Colonic mucosa (tissue), 4 donors: ENCODE measurements around the gene MAP6. TPM values are rescaled to one million over a fixed set of nuclear protein-coding genes. Genes with fewer than 3 reads are reported as not detected.
"Not testable (repeated sequence)": the region's sequence is repeated elsewhere in the genome, so short reads cannot be mapped to it uniquely, and the experiment has no call there.

ENCODE experiments used
- DNase-seq: peaks from one replicate; pipeline ENCODE4 v3.0.0-alpha.2; 2020
- H3K27ac ChIP-seq: fragments of 200-600 bp; one replicate; pipeline ENCODE4 v1.8.0; 2021
- H3K27me3 ChIP-seq: fragments of 200-600 bp; one replicate; pipeline ENCODE4 v1.8.0; 2021
- H3K36me3 ChIP-seq: fragments of 200-600 bp; one replicate; pipeline ENCODE4 v1.8.0; 2021
- H3K4me1 ChIP-seq: fragments of 200-600 bp; one replicate; pipeline ENCODE4 v1.8.0; 2021; ENCODE audit warnings: mild to moderate bottlenecking
- H3K4me3 ChIP-seq: fragments of 200-600 bp; one replicate; pipeline ENCODE4 v1.8.0; 2021
- H3K9ac ChIP-seq, 2 donors: one replicate each; pipeline ENCODE4 v1.7.0; 2013; ENCODE audit warnings: control low read depth in 2 of 2, low read depth in 2 of 2, low read length in 2 of 2
- H3K9me3 ChIP-seq: fragments of 200-600 bp; one replicate; pipeline ENCODE4 v1.8.0; 2021
- intact Hi-C: fragments of 100-400 bp; cut with DNase I; formaldehyde crosslinking; loops from one replicate; pipeline ENCODE4 v1.14.1; 2022
- total RNA-seq, 2 donors: library from RNA; stranded (reverse); fragmentation: NEBNext Ultra II Directional in 1 of 2; extraction: Animal tissue kit (Norgen Biotek cat#: 25700) in 1 of 2; gene quantifications; one replicate each; pipeline ENCODE4 v1.2.1, GENCODE V29; 2021
- TF ChIP-seq, protein P1 (sequence below): fragments of 200-600 bp; IDR thresholded peaks from one replicate; pipeline ENCODE4 v1.8.0; 2022; ENCODE audit warnings: antibody characterized with exemption, mild to moderate bottlenecking
- donor health status: healthy.
- donor health status: DM: no; HTN: no; CAD: no.
- donor health status: DM: no; HTN: no; CAD: no.

The MAP6 gene
- total RNA-seq, 2 donors from 2014 or later: 0.79 to 2.6 TPM

DNA sequence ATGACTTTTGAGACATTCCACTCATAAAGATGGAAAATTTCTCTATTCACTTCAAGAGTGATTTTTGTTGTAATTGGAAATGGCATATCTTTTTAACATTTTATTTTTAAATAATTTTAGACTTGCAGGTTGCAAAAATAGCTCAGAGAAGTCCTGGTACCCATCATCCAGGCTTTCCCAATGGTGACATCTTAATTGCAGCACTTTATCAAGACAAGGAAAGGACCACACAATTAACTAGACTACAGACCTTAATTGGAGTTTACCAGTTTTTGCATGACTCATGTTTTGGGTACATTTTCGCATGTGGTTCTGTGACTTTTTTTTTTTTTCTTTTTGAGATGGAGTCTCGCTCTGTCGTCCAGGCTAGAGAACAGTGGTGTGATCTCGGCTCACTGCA is 23.0 kb upstream of the MAP6 start:
- Histone ChIP-seq H3K9me3 (no peaks in the 10 kb centered on the region), H3K27me3 (no peaks in the 10 kb centered on the region), H3K4me1 (no peaks in the 10 kb centered on the region), H3K4me3 (no peak overlapping the region), H3K9ac (no peak overlapping the region), H3K27ac (no peak overlapping the region), H3K36me3 (no peaks in the 10 kb centered on the region)
- no peak for DNase-seq
- TF ChIP-seq, protein P1, sequence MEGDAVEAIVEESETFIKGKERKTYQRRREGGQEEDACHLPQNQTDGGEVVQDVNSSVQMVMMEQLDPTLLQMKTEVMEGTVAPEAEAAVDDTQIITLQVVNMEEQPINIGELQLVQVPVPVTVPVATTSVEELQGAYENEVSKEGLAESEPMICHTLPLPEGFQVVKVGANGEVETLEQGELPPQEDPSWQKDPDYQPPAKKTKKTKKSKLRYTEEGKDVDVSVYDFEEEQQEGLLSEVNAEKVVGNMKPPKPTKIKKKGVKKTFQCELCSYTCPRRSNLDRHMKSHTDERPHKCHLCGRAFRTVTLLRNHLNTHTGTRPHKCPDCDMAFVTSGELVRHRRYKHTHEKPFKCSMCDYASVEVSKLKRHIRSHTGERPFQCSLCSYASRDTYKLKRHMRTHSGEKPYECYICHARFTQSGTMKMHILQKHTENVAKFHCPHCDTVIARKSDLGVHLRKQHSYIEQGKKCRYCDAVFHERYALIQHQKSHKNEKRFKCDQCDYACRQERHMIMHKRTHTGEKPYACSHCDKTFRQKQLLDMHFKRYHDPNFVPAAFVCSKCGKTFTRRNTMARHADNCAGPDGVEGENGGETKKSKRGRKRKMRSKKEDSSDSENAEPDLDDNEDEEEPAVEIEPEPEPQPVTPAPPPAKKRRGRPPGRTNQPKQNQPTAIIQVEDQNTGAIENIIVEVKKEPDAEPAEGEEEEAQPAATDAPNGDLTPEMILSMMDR: no peak
- intact Hi-C loops: no loop called here

DNA sequence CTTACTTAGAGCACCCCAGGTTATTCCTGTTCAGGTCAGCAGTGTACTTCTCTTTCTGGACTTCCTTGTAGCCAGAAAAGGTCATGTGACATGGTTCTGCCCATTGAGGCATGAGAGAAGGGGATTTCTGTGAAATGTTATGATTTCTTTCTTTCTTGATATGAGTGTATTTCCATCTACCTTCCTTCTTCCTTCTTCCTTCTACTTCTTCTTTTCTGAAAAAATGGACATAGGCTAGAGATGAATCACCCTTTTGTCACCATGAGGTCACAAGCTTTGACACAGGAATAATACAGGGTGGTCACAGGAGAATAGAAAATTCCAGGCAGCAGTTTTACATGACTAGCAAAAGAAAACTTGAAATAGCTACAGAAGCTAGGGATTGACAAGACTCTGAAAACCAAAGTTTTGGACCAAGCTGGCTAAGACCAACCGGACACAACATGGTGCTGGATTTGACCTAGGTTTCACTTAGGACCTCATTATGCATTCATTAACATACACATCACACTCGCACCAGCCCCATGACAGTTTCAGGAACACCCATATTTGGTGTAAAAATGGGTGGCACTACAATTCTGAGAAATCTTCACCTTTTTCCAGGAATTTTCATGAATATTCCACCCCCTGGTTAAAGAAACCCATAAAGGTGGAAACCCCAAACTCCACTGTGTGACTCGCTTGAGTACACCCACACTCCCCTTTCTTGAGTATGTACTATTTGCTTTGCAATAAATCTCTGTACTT is 21.2 kb upstream of the MAP6 start:
- TF ChIP-seq, protein P1: no peak
- intact Hi-C loops: no loop called here

DNA sequence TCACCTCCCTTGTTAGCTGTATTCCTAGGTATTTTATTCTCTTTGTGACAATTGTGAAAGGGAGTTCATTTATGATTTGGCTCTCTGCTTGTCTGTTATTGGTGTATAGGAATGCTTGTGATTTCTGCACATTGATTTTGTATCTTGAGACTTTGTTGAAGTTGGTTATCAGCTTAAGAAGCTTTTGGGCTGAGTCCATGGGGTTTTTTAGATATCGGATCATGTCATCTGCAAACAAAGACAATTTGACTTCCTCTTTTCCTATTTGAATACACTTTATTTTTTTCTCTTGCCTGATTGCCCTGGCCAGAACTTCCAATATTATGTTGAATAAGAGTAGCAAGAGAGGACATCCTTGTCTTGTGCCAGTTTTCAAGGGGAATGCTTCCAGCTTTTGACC is 15.0 kb upstream of the MAP6 start:
- H3K27ac ChIP-seq, H3K9ac ChIP-seq, H3K36me3 ChIP-seq, H3K4me1 ChIP-seq, DNase-seq, intact Hi-C loops, H3K27me3 ChIP-seq, H3K9me3 ChIP-seq, H3K4me3 ChIP-seq: not testable (repeated sequence)

More for the DNA sequence above, 21.2 kb upstream of the MAP6 start:
- Histone ChIP-seq H3K27ac (no peak overlapping the region), H3K4me1 (no peaks in the 10 kb centered on the region), H3K27me3 (no peaks in the 10 kb centered on the region), H3K9ac (no peak overlapping the region), H3K9me3 (no peaks in the 10 kb centered on the region), H3K4me3 (no peak overlapping the region), H3K36me3 (no peaks in the 10 kb centered on the region)
- DNase-seq: no peak

DNA sequence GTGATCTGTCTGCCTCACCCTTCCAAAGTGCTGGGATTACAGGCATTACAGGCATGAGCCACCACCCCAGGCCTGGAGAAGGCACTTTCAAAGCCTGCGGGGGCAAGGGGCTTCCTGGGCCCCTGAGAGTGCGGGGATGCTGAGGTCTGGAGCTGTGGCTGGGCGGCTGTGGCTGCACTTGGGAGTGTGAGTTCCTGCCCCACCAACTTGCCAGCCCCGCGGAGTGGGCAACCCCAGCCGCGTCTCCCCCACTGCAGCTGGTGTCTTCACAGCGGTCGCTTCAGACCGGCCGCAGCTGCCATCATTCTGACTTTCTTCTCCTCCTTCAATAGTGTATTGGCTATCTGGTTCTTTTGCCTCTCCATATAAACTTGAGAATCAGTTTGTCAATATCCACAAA is 10.7 kb upstream of the MAP6 start:
- DNase-seq: no peak
- Histone ChIP-seq H3K9me3 (no peaks in the 10 kb centered on the region), H3K36me3 (no peaks in the 10 kb centered on the region), H3K27me3 (no peaks in the 10 kb centered on the region), H3K27ac (no peak overlapping the region), H3K4me1 (no peaks in the 10 kb centered on the region), H3K9ac (no peak overlapping the region), H3K4me3 (no peak overlapping the region)
- TF ChIP-seq, protein P1: no peak
- intact Hi-C loops: no loop called here

DNA sequence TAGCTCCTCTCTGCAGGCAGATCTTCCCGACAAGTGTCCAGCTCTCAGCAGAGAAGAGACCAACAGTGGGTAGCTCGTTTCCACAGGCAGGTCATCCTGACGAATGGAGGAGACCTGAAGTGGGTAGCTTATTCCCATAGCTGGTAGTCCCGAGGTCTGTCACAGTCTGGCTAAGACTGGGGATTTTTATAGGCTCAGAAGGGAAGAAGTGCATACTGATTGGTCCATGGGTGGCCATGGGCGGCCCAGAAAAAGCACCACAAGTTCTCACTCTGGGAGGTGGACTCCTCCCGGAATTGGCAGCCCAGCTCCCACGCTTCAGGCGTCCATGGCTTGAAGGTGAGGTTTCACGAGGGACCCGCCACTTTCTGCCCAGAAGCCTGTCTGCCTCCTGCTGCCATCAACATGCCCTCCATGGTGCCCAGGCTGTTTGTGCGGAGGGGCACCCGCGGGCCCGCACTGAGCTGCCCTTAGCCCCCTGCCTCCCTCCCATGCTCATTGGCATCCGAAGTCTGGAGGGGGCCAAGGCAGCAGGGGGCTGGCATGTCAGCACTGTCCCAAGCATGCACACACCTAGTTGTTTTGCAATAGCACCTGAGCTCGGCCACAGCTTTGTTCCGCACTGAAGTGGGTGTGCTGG is 9.9 kb upstream of the MAP6 start:
- Histone ChIP-seq H3K27me3 (no peaks in the 10 kb centered on the region), H3K9me3 (no peaks in the 10 kb centered on the region), H3K9ac (no peak overlapping the region), H3K4me1 (no peaks in the 10 kb centered on the region), H3K27ac (no peak overlapping the region), H3K36me3 (no peaks in the 10 kb centered on the region), H3K4me3 (no peak overlapping the region)
- intact Hi-C loops: no loop called here
- TF ChIP-seq, protein P1: no peak
- no peak for DNase-seq

DNA sequence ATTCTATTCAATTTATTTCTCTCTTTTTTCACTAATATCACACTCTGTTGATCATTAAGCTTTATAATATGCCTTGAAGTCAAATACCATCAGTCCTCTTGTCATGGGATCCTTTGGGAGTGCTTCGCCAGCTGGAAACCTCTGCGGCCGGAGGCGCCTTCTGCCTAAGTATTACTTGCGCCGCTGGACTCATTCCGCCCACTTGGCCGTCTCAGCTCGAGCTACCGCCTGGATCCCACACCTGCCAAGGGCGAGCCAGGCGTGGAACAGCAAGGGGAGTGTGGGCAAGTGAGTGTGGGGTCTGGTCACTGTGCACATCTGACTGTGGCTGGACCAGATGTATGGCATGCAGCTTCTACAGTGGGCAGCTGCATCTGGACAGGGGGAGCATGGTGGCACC is 9.1 kb upstream of the MAP6 start:
- Histone ChIP-seq H3K4me3 (no peak overlapping the region), H3K36me3 (no peaks in the 10 kb centered on the region), H3K27ac (no peak overlapping the region), H3K9me3 (no peaks in the 10 kb centered on the region), H3K27me3 (no peaks in the 10 kb centered on the region), H3K9ac (no peak overlapping the region), H3K4me1 (no peaks in the 10 kb centered on the region)
- TF ChIP-seq, protein P1: no peak
- no peak for DNase-seq
- intact Hi-C loops: no loop called here
